HepG2 (cell line): Measurements from ENCODE around the gene IGFN1. TPM values are rescaled to one million over a fixed set of nuclear protein-coding genes. Genes with fewer than 3 reads are reported as not detected.
"Not testable (repeated sequence)": the region's sequence is repeated elsewhere in the genome, so short reads cannot be mapped to it uniquely, and the experiment has no call there.

ENCODE experiments used
- ATAC-seq: fragments of 200-7000 bp; cut with Tn5 transposase; 3 replicates; pipeline ENCODE4 v1.9.1; 2020; ENCODE audit warnings: mild to moderate bottlenecking, moderate library complexity
- BruUV-seq: library from RNA; stranded (reverse); fragments of 400-500 nt; replicated peaks from 2 replicates; lab custom pipeline; 2021; lab: Mats Ljungman, UMichigan
- CTCF ChIA-PET: fragments of 300-600 bp; formaldehyde crosslinking; extraction: SDS; loops from one replicate; lab custom pipeline; 2021; ENCODE audit warnings: low total read pairs, inconsistent platforms, low intra/inter-chr PET ratio; lab: Yijun Ruan, JAX
- POLR2A ChIA-PET: fragments of 350-600 bp; sonication (Branson Sonifier 250); formaldehyde crosslinking; loops from one replicate; lab custom pipeline; 2020; ENCODE audit warnings: antibody characterized with exemption, inconsistent platforms; lab: Yijun Ruan, JAX
- DNase-seq: peaks from one replicate; pipeline ENCODE4 v3.0.0-alpha.2; 2015; ENCODE audit warnings: low spot score
- FAIRE-seq: peaks from 3 replicates; lab custom pipeline; 2011; peaks lifted over from hg19 to GRCh38; lab: Jason Lieb, UNC
- H2AFZ ChIP-seq: one replicate; pipeline ENCODE4 v1.6.1; 2011; ENCODE audit warnings: low read length, inconsistent platforms
- H3K27ac ChIP-seq: fragments of 300-600 bp; 3 replicates; pipeline ENCODE4 v1.8.0; 2011; ENCODE audit warnings: mixed run types, mild to moderate bottlenecking, mixed read lengths, low read length, inconsistent platforms; ENCODE audit not compliant: insufficient read depth; ENCODE audit errors: extremely low read length
- H3K27me3 ChIP-seq, 2 experiments: fragments of 200-600 bp in 1 of 2; 2 replicates in 1 of 2; 3 replicates in 1 of 2; pipeline versions ENCODE4 v1.6.0 to v1.8.0; 2011; ENCODE audit warnings: low read length in 2 of 2, mild to moderate bottlenecking in 2 of 2, moderate library complexity in 2 of 2, inconsistent platforms in 1 of 2; ENCODE audit not compliant: insufficient read depth in 2 of 2, control insufficient read depth in 1 of 2
- H3K36me3 ChIP-seq, 2 experiments: fragments of 200-600 bp in 1 of 2; replicated peaks in 1 of 2; 2 replicates in 1 of 2; 3 replicates in 1 of 2; pipeline versions ENCODE4 v1.5.1 to v1.8.0; 2011; ENCODE audit warnings: low read length in 2 of 2, inconsistent platforms in 1 of 2; ENCODE audit not compliant: insufficient read depth in 2 of 2, control insufficient read depth in 1 of 2
- H3K4me1 ChIP-seq: 2 replicates; pipeline ENCODE4 v1.5.1; 2012; ENCODE audit warnings: low read length, inconsistent platforms; ENCODE audit not compliant: insufficient read depth
- H3K4me2 ChIP-seq: 2 replicates; pipeline ENCODE4 v1.6.0; 2011; ENCODE audit warnings: low read depth, low read length, inconsistent platforms
- H3K4me3 ChIP-seq, 3 experiments: fragments of 200-600 bp in 1 of 3; sonication (generic), shearing (Covaris generic) in 1 of 3; replicated peaks in 1 of 3; 2 replicates each; pipeline ENCODE4 v1.5.1; 2011 to 2016; ENCODE audit warnings: low read length in 3 of 3, inconsistent platforms in 2 of 3, low read depth in 2 of 3, mild to moderate bottlenecking in 2 of 3, control low read depth in 1 of 3, mixed read lengths in 1 of 3; ENCODE audit not compliant: insufficient read depth in 1 of 3
- H3K79me2 ChIP-seq: one replicate; pipeline ENCODE4 v1.6.1; 2011; ENCODE audit warnings: low read length, inconsistent platforms; ENCODE audit not compliant: insufficient read depth
- H3K9ac ChIP-seq: 2 replicates; pipeline ENCODE4 v1.6.0; 2011; ENCODE audit warnings: mild to moderate bottlenecking, low read depth, low read length, inconsistent platforms; ENCODE audit not compliant: insufficient read depth
- H3K9me3 ChIP-seq: 2 replicates; pipeline ENCODE4 v1.5.1; 2012; ENCODE audit warnings: mild to moderate bottlenecking, low read length
- H4K20me1 ChIP-seq: 2 replicates; pipeline ENCODE4 v1.6.0; 2011; ENCODE audit warnings: inconsistent platforms, mild to moderate bottlenecking, low read length, moderate library complexity; ENCODE audit not compliant: insufficient read depth
- ESRRA ChIP-seq: sonication (generic); formaldehyde crosslinking; IDR thresholded peaks from 2 replicates; pipeline ENCODE4 v1.5.1; 2020; ENCODE audit warnings: mild to moderate bottlenecking, low read depth, missing genetic modification reagents
- MAFK ChIP-seq, 2 experiments: IDR thresholded peaks in 1 of 2; conservative IDR thresholded peaks in 1 of 2; 2 replicates each; pipeline ENCODE4 v1.6.1; 2011; ENCODE audit warnings: improper control_type of control experiment in 2 of 2, low read length in 2 of 2
- NCOA1 ChIP-seq: sonication (generic); formaldehyde crosslinking; IDR thresholded peaks from 2 replicates; pipeline ENCODE4 v1.9.0; 2021; ENCODE audit warnings: missing genetic modification reagents
- NCOA2 ChIP-seq: sonication (generic); formaldehyde crosslinking; IDR thresholded peaks from 2 replicates; pipeline ENCODE4 v1.8.0; 2022; ENCODE audit warnings: inconsistent platforms
- REPIN1 ChIP-seq: sonication (generic); formaldehyde crosslinking; IDR thresholded peaks from 2 replicates; pipeline ENCODE4 v1.8.0; 2022; ENCODE audit warnings: missing genetic modification reagents, low read depth, mild to moderate bottlenecking, borderline replicate concordance
- ZNF160 ChIP-seq: sonication (generic); formaldehyde crosslinking; IDR thresholded peaks from 2 replicates; pipeline ENCODE4 v1.8.0; 2022; ENCODE audit warnings: mild to moderate bottlenecking, inconsistent platforms, missing genetic modification reagents
- ZNF484 ChIP-seq: sonication (generic); formaldehyde crosslinking; IDR thresholded peaks from 2 replicates; pipeline ENCODE4 v1.5.1; 2020; ENCODE audit warnings: mild to moderate bottlenecking, low read depth, missing genetic modification reagents, borderline replicate concordance
- WGBS: methylation state at CpG from one replicate; pipeline ENCODE4 v1.1.6; 2017; ENCODE audit warnings: low lambda C conversion rate; 5-methylcytosine and 5-hydroxymethylcytosine counted together
- in situ Hi-C: cut with HindIII; loops from 2 replicates; pipeline ENCODE4 v1.10.0; 2017; ENCODE audit warnings: low pct_unique_long_range_greater_than_20kb; ENCODE audit not compliant: extremely low pct_ligation_motif_present
- intact Hi-C: fragments of 100-400 bp; cut with micrococcal nuclease; formaldehyde crosslinking; loops from one replicate; pipeline ENCODE4 v1.10.0; 2022; ENCODE audit not compliant: unreplicated experiment
- polyA plus RNA-seq, 8 experiments: library from polyadenylated mRNA; depleted of rRNA in 3 of 8; stranded (reverse) in 7 of 8; unstranded in 1 of 8; fragments of >200 nt; fragmentation: Illumina TruSeq in 4 of 8; extraction: Trizol in 4 of 8; gene quantifications; 2 replicates each; pipeline versions ENCODE4 v1.2.1 to v1.2.3, GENCODE V29; 2011 to 2016; ENCODE audit warnings: low read depth in 4 of 8, missing spikeins in 1 of 8, mixed read lengths in 1 of 8; ENCODE audit not compliant: insufficient read depth in 1 of 8
- total RNA-seq, 5 experiments: library from RNA; depleted of rRNA; stranded (reverse); fragments of >200 nt; fragmentation: Illumina TruSeq; extraction: Trizol; gene quantifications; 2 replicates each; pipeline ENCODE4 v1.2.3, GENCODE V29; 2016; ENCODE audit warnings: low read depth in 1 of 5
- TF ChIP-seq, protein P1 (sequence below): sonication (generic); formaldehyde crosslinking; conservative IDR thresholded peaks from 2 replicates; pipeline ENCODE4 v1.4.0; 2020; ENCODE audit warnings: missing genetic modification reagents

Gene IGFN1
- total and polyA plus RNA-seq, 2 of the 13 experiments (the other 11 are each of a cell fraction or from before 2014, with no cell fraction given) = 0.04 to 0.05 TPM

DNA sequence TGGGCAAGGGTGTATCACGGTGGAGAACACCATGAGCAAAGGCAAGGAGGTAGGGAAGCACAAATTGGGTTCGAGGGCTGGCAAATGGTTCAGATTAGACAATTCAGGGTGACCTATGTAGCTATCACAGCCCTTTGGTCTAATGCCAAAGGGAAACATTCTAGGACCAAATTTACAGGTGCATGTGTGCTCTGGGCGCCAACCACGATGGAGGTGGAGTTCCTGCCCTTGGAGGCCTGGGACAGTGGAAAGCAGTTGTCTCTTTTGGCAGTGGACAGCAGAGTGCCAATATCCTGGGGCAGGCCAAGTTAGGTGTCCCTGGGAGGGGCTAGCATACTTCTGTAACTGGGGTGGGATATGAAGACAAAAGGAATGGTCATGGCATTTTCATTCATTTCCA, 40.1 kb downstream of the IGFN1 start (continued):
- TF ChIP-seq NCOA2 = no peak
- no peak for TF ChIP-seq ZNF160 (CRISPR knock-in tag)

DNA sequence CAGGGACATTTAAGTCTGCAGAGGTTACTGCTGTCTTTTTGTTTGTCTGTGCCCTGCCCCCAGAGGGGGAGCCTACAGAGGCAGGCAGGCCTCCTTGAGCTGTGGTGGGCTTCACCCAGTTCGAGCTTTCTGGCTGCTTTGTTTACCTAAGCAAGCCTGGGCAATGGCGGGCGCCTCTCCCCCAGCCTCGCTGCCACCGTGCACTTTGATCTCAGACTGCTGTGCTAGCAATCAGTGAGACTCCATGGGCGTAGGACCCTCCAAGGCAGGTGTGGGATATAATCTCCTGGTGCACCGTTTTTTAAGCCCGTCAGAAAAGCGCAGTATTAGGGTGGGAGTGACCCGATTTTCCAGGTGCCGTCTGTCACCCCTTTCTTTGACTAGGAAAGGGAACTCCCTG, 49.0 kb downstream of the IGFN1 start:
- in situ Hi-C loops, DNase-seq, H3K9me3 ChIP-seq, H3K36me3 ChIP-seq, H3K4me1 ChIP-seq, H3K9ac ChIP-seq, CTCF ChIA-PET, intact Hi-C loops, H4K20me1 ChIP-seq, BruUV-seq, H3K27ac ChIP-seq, H3K79me2 ChIP-seq, POLR2A ChIA-PET, FAIRE-seq, H2AFZ ChIP-seq, H3K27me3 ChIP-seq, ATAC-seq, H3K4me2 ChIP-seq, H3K4me3 ChIP-seq: not testable (repeated sequence)
- 17% methylated on average over 6 of the region's 11 CpGs for WGBS

DNA sequence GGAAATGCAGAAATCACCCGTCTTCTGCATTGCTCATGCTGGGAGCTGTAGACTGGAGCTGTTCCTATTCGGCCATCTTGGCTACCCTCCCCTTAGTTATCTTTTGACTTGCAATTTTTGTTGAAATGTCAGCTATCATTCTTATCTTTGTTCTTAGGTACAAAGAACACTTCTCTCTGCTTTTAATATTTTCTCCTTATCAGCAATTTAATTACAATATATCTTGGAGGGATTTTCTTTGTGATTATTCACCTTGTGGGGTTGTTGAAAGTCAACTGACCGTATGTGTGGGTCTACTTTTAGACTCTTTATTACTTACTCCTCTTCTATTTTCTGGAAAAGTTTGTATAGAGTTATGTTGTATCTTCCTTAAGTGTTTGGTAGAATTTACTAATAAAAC, 49.5 kb downstream of the IGFN1 start:
- intact Hi-C loops = no loop called here
- Histone ChIP-seq H2AFZ (no peak overlapping the region), H3K9ac (no peak overlapping the region), H3K9me3 (no peaks in the 10 kb centered on the region), H3K79me2 (no peaks in the 10 kb centered on the region), H3K4me2 (no peak overlapping the region), H3K27me3 (no peaks in the 10 kb centered on the region), H3K4me1 (no peaks in the 10 kb centered on the region), H3K4me3 (no peak overlapping the region)
- CTCF ChIA-PET = no interaction called here
- ATAC-seq (no peak), DNase-seq (no peak), FAIRE-seq (no peak)
- TF ChIP-seq ZNF484 (CRISPR knock-in tag) (no peak), MAFK (conservative IDR thresholded peaks at IDR 0.05 in 1 of 2, IDR thresholded peaks at IDR 0.05 in 1 of 2; ENCODE audit: low read length in 2 of 2) (peak; percentile 28 to 31; a peak in 2 of 4 replicates), ESRRA (CRISPR knock-in tag) (no peak), REPIN1 (no peak), NCOA1 (CRISPR knock-in tag) (no peak)
- TF ChIP-seq, protein P1, sequence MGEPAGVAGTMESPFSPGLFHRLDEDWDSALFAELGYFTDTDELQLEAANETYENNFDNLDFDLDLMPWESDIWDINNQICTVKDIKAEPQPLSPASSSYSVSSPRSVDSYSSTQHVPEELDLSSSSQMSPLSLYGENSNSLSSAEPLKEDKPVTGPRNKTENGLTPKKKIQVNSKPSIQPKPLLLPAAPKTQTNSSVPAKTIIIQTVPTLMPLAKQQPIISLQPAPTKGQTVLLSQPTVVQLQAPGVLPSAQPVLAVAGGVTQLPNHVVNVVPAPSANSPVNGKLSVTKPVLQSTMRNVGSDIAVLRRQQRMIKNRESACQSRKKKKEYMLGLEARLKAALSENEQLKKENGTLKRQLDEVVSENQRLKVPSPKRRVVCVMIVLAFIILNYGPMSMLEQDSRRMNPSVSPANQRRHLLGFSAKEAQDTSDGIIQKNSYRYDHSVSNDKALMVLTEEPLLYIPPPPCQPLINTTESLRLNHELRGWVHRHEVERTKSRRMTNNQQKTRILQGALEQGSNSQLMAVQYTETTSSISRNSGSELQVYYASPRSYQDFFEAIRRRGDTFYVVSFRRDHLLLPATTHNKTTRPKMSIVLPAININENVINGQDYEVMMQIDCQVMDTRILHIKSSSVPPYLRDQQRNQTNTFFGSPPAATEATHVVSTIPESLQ (CRISPR knock-in tag) = no peak
- TF ChIP-seq, all 625 proteins: peak for 1
- Histone ChIP-seq H3K27ac (no peak overlapping the region), H4K20me1 (no peaks in the 10 kb centered on the region), H3K36me3 (no peaks in the 10 kb centered on the region)
- in situ Hi-C loops = no loop called here
- 79% methylated on average over 3 of the region's 3 CpGs for WGBS
- BruUV-seq = no TSS peak
- POLR2A ChIA-PET = no interaction called here
